GM12874 (cell line): ENCODE data around the gene ASB3.

ENCODE experiments used
- TF ChIP-seq, protein P1 (sequence below): IDR thresholded peaks from 2 replicates; pipeline ENCODE4 v1.5.1; 2011; ENCODE audit warnings: low read depth, mild to moderate bottlenecking, control low read depth, low read length, moderate library complexity; ENCODE audit not compliant: insufficient read depth

ASB3 gene

DNA sequence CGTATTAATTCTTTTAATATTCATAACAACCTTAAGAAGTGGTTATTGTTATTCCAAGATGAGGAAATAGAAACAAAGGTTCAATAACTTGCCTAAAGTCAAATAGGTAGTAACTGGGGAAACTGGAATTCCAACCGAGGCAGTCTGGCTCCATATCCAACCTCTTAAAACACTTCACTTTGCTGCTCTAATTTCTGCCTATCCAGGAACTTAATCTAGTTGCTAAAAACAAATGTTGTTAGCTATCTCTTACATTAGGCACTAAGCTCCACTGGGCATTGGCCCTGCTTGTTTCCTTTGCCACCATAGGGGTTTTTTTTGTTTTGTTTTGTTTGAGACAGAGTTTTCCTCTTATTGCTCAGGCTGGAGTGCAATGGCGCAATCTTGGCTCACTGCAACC is 24.8 kb upstream of the ASB3 start:
- TF ChIP-seq, protein P1, sequence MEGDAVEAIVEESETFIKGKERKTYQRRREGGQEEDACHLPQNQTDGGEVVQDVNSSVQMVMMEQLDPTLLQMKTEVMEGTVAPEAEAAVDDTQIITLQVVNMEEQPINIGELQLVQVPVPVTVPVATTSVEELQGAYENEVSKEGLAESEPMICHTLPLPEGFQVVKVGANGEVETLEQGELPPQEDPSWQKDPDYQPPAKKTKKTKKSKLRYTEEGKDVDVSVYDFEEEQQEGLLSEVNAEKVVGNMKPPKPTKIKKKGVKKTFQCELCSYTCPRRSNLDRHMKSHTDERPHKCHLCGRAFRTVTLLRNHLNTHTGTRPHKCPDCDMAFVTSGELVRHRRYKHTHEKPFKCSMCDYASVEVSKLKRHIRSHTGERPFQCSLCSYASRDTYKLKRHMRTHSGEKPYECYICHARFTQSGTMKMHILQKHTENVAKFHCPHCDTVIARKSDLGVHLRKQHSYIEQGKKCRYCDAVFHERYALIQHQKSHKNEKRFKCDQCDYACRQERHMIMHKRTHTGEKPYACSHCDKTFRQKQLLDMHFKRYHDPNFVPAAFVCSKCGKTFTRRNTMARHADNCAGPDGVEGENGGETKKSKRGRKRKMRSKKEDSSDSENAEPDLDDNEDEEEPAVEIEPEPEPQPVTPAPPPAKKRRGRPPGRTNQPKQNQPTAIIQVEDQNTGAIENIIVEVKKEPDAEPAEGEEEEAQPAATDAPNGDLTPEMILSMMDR: no peak

GRCh38 chr2:53802617-53803151 is 15.9 kb upstream of the ASB3 start:
- TF ChIP-seq, protein P1: no peak

- TF ChIP-seq, protein P1: no peak
Observed at GRCh38 chr2:53801547-53801946, 14.8 kb upstream of the ASB3 start.

DNA sequence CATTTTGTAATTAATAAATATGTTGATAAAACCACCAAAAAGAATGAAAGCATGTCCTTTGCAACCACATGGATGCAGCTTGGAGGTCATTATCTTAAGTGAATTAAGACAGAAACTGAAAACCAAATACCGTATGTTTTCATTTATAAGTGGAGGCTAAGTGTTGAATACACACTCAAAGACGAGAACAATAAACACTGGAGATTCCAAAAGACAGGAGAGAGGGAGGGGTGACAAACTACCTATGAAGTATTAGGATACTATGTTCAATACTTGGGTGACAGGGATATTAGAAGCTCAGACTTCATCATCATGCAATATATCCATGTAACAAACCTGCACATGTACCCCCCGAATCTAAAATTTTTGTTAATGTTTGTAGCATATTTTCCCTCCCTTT is 7.1 kb upstream of the ASB3 start:
- TF ChIP-seq, protein P1: no peak

DNA sequence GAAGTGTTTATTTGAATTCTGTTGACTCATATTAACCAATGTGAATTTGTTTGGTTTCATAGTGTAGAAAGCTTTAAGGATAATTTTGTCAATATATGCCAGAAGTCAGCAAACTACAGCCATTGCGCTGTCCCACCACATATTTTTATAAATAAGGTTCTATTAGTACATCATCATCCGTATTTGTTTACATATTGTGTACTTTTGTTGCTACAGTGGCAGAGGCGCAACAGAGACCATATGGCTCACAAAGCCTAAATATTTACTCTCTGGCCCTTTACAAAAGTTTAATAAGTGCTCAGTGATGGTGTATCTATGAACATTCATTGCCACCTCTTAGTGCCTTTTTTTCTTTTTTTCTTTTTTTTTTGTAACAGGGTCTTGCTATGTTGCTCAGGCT is 6.5 kb upstream of the ASB3 start:
- TF ChIP-seq, protein P1: no peak

GRCh38 chr2:53787614-53788289 is 999 bp upstream of the ASB3 start:
- TF ChIP-seq, protein P1: no peak

DNA sequence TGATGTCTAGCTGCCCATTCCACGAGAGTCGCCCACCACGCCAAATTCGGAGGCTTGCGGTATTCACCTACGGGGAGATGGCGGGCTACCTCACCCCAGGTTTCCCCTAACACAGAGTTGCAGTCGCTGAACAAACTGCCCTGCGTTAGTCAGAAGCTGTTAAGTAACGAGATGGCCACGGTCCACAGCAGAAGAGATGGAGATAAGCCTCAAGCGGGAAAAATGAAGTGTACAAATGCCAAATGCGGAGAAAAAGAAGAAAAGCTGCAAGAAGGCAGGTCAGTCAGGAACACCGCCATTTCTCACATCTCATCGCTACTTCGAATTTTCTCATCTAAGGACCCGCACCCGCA is 425 bp downstream of the ASB3 start:
- TF ChIP-seq, protein P1: no peak

DNA sequence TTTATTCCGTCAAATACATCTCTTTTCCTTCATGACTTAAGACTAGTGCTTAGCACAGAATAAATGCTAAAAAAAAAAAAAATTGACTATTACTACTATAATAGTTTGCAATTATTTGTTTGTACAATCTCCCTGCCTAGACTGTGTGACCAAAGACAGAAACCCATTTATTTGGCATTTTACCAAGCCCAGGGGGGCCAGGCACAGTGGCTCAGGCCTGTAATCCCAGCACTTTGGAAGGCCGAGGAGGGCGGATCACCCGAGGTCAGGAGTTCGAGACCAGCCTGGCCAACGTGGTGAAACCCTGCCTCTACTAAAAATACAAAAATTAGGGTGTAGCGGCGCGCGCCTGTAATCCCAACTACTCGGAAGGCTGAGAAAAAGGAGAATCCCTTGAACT is 1.4 kb downstream of the ASB3 start:
- TF ChIP-seq, protein P1: no peak
